ENCODE measurements around the gene GNAT3. TPM values are rescaled to one million over a fixed set of nuclear protein-coding genes. Genes with fewer than 3 reads are reported as not detected.

Gene GNAT3
- total and polyA plus RNA-seq, 5 donors from 2014 or later = not detected

GRCh38 chr7:80443325-80443724 is 68.5 kb downstream of the GNAT3 start:
- Histone ChIP-seq H3K27ac (ENCODE audit: insufficient read depth, low read length, poor library complexity, severe bottlenecking) (no peak overlapping the region), H3K4me3 (ENCODE audit: low read depth, low read length) (no peak overlapping the region), H3K4me1 (ENCODE audit: control insufficient read depth, insufficient read depth, low read length, poor library complexity, severe bottlenecking) (no peaks in the 10 kb centered on the region), H3K27me3 (ENCODE audit: control insufficient read depth, insufficient read depth, low read length) (no peaks in the 10 kb centered on the region), H3K36me3 (ENCODE audit: control insufficient read depth, insufficient read depth, low read length) (no peaks in the 10 kb centered on the region), H3K9me3 (ENCODE audit: control insufficient read depth in 2 of 2, low read length in 2 of 2) (peaks cover 0 to 2% of the 10 kb centered on the region in 2 experiments)
- Mint-ChIP-seq H3K36me3 (no peaks in the 10 kb centered on the region), H3K27ac (no peak overlapping the region), H3K9me3 (peaks cover 0 to 14% (median 2%) of the 10 kb centered on the region in 7 donors), H3K27me3 (no peaks in the 10 kb centered on the region), H3K4me1 (no peaks in the 10 kb centered on the region), H3K4me3 (no peak overlapping the region)
- ATAC-seq (ENCODE audit: low read depth in 2 of 2) = no peak
- no peak for DNase-seq

- Mint-ChIP-seq H3K4me3 (no peak overlapping the region), H3K36me3 (no peaks in the 10 kb centered on the region), H3K9me3 (peaks cover 0 to 14% (median 4%) of the 10 kb centered on the region in 7 donors), H3K27ac (no peak overlapping the region), H3K4me1 (no peaks in the 10 kb centered on the region), H3K27me3 (no peaks in the 10 kb centered on the region)
- H3K27me3 ChIP-seq (ENCODE audit: control insufficient read depth, insufficient read depth, low read length) = no peaks in the 10 kb centered on the region
- DNase-seq (no peak), ATAC-seq (ENCODE audit: low read depth in 2 of 2) (no peak)
- no peak overlapping the region for H3K4me3 ChIP-seq (ENCODE audit: low read depth, low read length)
- no peaks in the 10 kb centered on the region for H3K4me1 ChIP-seq (ENCODE audit: control insufficient read depth, insufficient read depth, low read length, poor library complexity, severe bottlenecking)
- H3K36me3 ChIP-seq (ENCODE audit: control insufficient read depth, insufficient read depth, low read length) = no peaks in the 10 kb centered on the region
- peaks cover 0 to 2% of the 10 kb centered on the region in 2 experiments for H3K9me3 ChIP-seq (ENCODE audit: control insufficient read depth in 2 of 2, low read length in 2 of 2)
- H3K27ac ChIP-seq (ENCODE audit: insufficient read depth, low read length, poor library complexity, severe bottlenecking) = no peak overlapping the region
Observed at GRCh38 chr7:80440883-80441282, 71.0 kb downstream of the GNAT3 start.

GRCh38 chr7:80439894-80440821 is 71.7 kb downstream of the GNAT3 start:
- Histone ChIP-seq H3K9me3 (ENCODE audit: control insufficient read depth in 2 of 2, low read length in 2 of 2) (peaks cover 0 to 2% of the 10 kb centered on the region in 2 experiments), H3K27ac (ENCODE audit: insufficient read depth, low read length, poor library complexity, severe bottlenecking) (no peak overlapping the region), H3K36me3 (ENCODE audit: control insufficient read depth, insufficient read depth, low read length) (no peaks in the 10 kb centered on the region), H3K4me1 (ENCODE audit: control insufficient read depth, insufficient read depth, low read length, poor library complexity, severe bottlenecking) (no peaks in the 10 kb centered on the region), H3K27me3 (ENCODE audit: control insufficient read depth, insufficient read depth, low read length) (no peaks in the 10 kb centered on the region), H3K4me3 (ENCODE audit: low read depth, low read length) (no peak overlapping the region)
- H3K4me1 Mint-ChIP-seq = no peaks in the 10 kb centered on the region
- no peak for DNase-seq
- peaks cover 0 to 14% (median 4%) of the 10 kb centered on the region in 7 donors for H3K9me3 Mint-ChIP-seq
- H3K27ac Mint-ChIP-seq = no peak overlapping the region
- no peak for ATAC-seq (ENCODE audit: low read depth in 2 of 2)
- no peak overlapping the region for H3K4me3 Mint-ChIP-seq
- H3K36me3 Mint-ChIP-seq = no peaks in the 10 kb centered on the region
- H3K27me3 Mint-ChIP-seq = no peaks in the 10 kb centered on the region

- DNase-seq = no peak
- Histone ChIP-seq H3K36me3 (ENCODE audit: control insufficient read depth, insufficient read depth, low read length) (no peaks in the 10 kb centered on the region), H3K4me1 (ENCODE audit: control insufficient read depth, insufficient read depth, low read length, poor library complexity, severe bottlenecking) (no peaks in the 10 kb centered on the region), H3K9me3 (ENCODE audit: control insufficient read depth in 2 of 2, low read length in 2 of 2) (no peaks in the 10 kb centered on the region), H3K27ac (ENCODE audit: insufficient read depth, low read length, poor library complexity, severe bottlenecking) (no peak overlapping the region), H3K4me3 (ENCODE audit: low read depth, low read length) (no peak overlapping the region), H3K27me3 (ENCODE audit: control insufficient read depth, insufficient read depth, low read length) (no peaks in the 10 kb centered on the region)
- H3K4me3 Mint-ChIP-seq = no peak overlapping the region
- no peaks in the 10 kb centered on the region for H3K27me3 Mint-ChIP-seq
- no peaks in the 10 kb centered on the region for H3K4me1 Mint-ChIP-seq
- H3K9me3 Mint-ChIP-seq = peaks cover under 1 to 9% (median 6%) of the 10 kb centered on the region in 7 donors
- H3K27ac Mint-ChIP-seq = no peak overlapping the region
- no peaks in the 10 kb centered on the region for H3K36me3 Mint-ChIP-seq
- ATAC-seq (ENCODE audit: low read depth in 2 of 2) = no peak
Observed at GRCh38 chr7:80435521-80435920, 76.3 kb downstream of the GNAT3 start.

GRCh38 chr7:80434047-80434446 is 77.8 kb downstream of the GNAT3 start:
- no peaks in the 10 kb centered on the region for H3K9me3 ChIP-seq (ENCODE audit: control insufficient read depth in 2 of 2, low read length in 2 of 2)
- no peaks in the 10 kb centered on the region for H3K27me3 ChIP-seq (ENCODE audit: control insufficient read depth, insufficient read depth, low read length)
- no peak overlapping the region for H3K4me3 Mint-ChIP-seq
- H3K36me3 ChIP-seq (ENCODE audit: control insufficient read depth, insufficient read depth, low read length) = no peaks in the 10 kb centered on the region
- H3K27ac ChIP-seq (ENCODE audit: insufficient read depth, low read length, poor library complexity, severe bottlenecking) = no peak overlapping the region
- no peaks in the 10 kb centered on the region for H3K36me3 Mint-ChIP-seq
- no peaks in the 10 kb centered on the region for H3K4me1 ChIP-seq (ENCODE audit: control insufficient read depth, insufficient read depth, low read length, poor library complexity, severe bottlenecking)
- H3K27me3 Mint-ChIP-seq = no peaks in the 10 kb centered on the region
- H3K4me1 Mint-ChIP-seq = no peaks in the 10 kb centered on the region
- H3K9me3 Mint-ChIP-seq = peaks cover 0 to 10% (median 6%) of the 10 kb centered on the region in 7 donors
- ATAC-seq (ENCODE audit: low read depth in 2 of 2) (no peak), DNase-seq (no peak)
- no peak overlapping the region for H3K27ac Mint-ChIP-seq
- no peak overlapping the region for H3K4me3 ChIP-seq (ENCODE audit: low read depth, low read length)

- Histone ChIP-seq H3K4me1 (ENCODE audit: control insufficient read depth, insufficient read depth, low read length, poor library complexity, severe bottlenecking) (no peaks in the 10 kb centered on the region), H3K9me3 (ENCODE audit: control insufficient read depth in 2 of 2, low read length in 2 of 2) (no peaks in the 10 kb centered on the region), H3K4me3 (ENCODE audit: low read depth, low read length) (no peak overlapping the region), H3K27ac (ENCODE audit: insufficient read depth, low read length, poor library complexity, severe bottlenecking) (no peak overlapping the region), H3K36me3 (ENCODE audit: control insufficient read depth, insufficient read depth, low read length) (no peaks in the 10 kb centered on the region), H3K27me3 (ENCODE audit: control insufficient read depth, insufficient read depth, low read length) (no peaks in the 10 kb centered on the region)
- H3K27ac Mint-ChIP-seq = no peak overlapping the region
- H3K27me3 Mint-ChIP-seq = no peaks in the 10 kb centered on the region
- DNase-seq (no peak), ATAC-seq (ENCODE audit: low read depth in 2 of 2) (no peak)
- no peak overlapping the region for H3K4me3 Mint-ChIP-seq
- H3K36me3 Mint-ChIP-seq = no peaks in the 10 kb centered on the region
- peaks cover 2 to 10% (median 6%) of the 10 kb centered on the region in 7 donors for H3K9me3 Mint-ChIP-seq
- H3K4me1 Mint-ChIP-seq = no peaks in the 10 kb centered on the region
Observed at GRCh38 chr7:80432166-80432565, 79.7 kb downstream of the GNAT3 start.

GRCh38 chr7:80429181-80429580 is 82.7 kb downstream of the GNAT3 start:
- Histone ChIP-seq H3K9me3 (ENCODE audit: control insufficient read depth in 2 of 2, low read length in 2 of 2) (no peaks in the 10 kb centered on the region), H3K27me3 (ENCODE audit: control insufficient read depth, insufficient read depth, low read length) (no peaks in the 10 kb centered on the region), H3K4me3 (ENCODE audit: low read depth, low read length) (no peak overlapping the region), H3K36me3 (ENCODE audit: control insufficient read depth, insufficient read depth, low read length) (no peaks in the 10 kb centered on the region), H3K27ac (ENCODE audit: insufficient read depth, low read length, poor library complexity, severe bottlenecking) (no peak overlapping the region), H3K4me1 (ENCODE audit: control insufficient read depth, insufficient read depth, low read length, poor library complexity, severe bottlenecking) (no peaks in the 10 kb centered on the region)
- no peaks in the 10 kb centered on the region for H3K36me3 Mint-ChIP-seq
- H3K27ac Mint-ChIP-seq = no peak overlapping the region
- H3K4me1 Mint-ChIP-seq = no peaks in the 10 kb centered on the region
- no peak for DNase-seq
- H3K9me3 Mint-ChIP-seq = peaks cover 0 to 8% (median 4%) of the 10 kb centered on the region in 7 donors
- no peaks in the 10 kb centered on the region for H3K27me3 Mint-ChIP-seq
- H3K4me3 Mint-ChIP-seq = no peak overlapping the region
- no peak for ATAC-seq (ENCODE audit: low read depth in 2 of 2)
